ENCODE data around the gene EIF4A3.

EIF4A3 gene

GRCh38 chr17:80132906-80133625 lies 13.9 kb downstream of the EIF4A3 start:
- DNase-seq: no peak

- DNase-seq: no peak
Observed at GRCh38 chr17:80130992-80131391, 15.9 kb downstream of the EIF4A3 start.

GRCh38 chr17:80129006-80129565 lies 17.8 kb downstream of the EIF4A3 start:
- no peak for DNase-seq

- no peak for DNase-seq
Observed at GRCh38 chr17:80126449-80126715, 20.5 kb downstream of the EIF4A3 start.

GRCh38 chr17:80125656-80126448 lies 21.1 kb downstream of the EIF4A3 start:
- DNase-seq: no peak

- no peak for DNase-seq
Observed at GRCh38 chr17:80124351-80124981, 22.5 kb downstream of the EIF4A3 start.

GRCh38 chr17:80123791-80124190 lies 23.1 kb downstream of the EIF4A3 start:
- no peak for DNase-seq

GRCh38 chr17:80122926-80123505 lies 23.9 kb downstream of the EIF4A3 start:
- no peak for DNase-seq

GRCh38 chr17:80122026-80122575 lies 24.8 kb downstream of the EIF4A3 start:
- no peak for DNase-seq

GRCh38 chr17:80119839-80120238 lies 27.1 kb downstream of the EIF4A3 start:
- no peak for DNase-seq

- no peak for DNase-seq
Observed at GRCh38 chr17:80119271-80119791, 27.6 kb downstream of the EIF4A3 start.

- no peak for DNase-seq
Observed at GRCh38 chr17:80118601-80119270, 28.2 kb downstream of the EIF4A3 start.

- DNase-seq: no peak
Observed at GRCh38 chr17:80117491-80118401, 29.2 kb downstream of the EIF4A3 start.

GRCh38 chr17:80116921-80117380 lies 30.0 kb downstream of the EIF4A3 start:
- no peak for DNase-seq

- no peak for DNase-seq
Observed at GRCh38 chr17:80116276-80116920, 30.5 kb downstream of the EIF4A3 start.

- DNase-seq: no peak
Observed at GRCh38 chr17:80115159-80115558, 31.8 kb downstream of the EIF4A3 start.

- DNase-seq: no peak
Observed at GRCh38 chr17:80114758-80115157, 32.2 kb downstream of the EIF4A3 start.

GRCh38 chr17:80113033-80113484 lies 33.9 kb downstream of the EIF4A3 start:
- no peak for DNase-seq

GRCh38 chr17:80112471-80113032 lies 34.4 kb downstream of the EIF4A3 start:
- DNase-seq: no peak
